AG09309 (cell line): ENCODE results near the gene CNTN1.

Source experiments
- DNase-seq: peaks from one replicate; pipeline ENCODE4 v3.0.0-alpha.2; 2010; ENCODE audit warnings: low read depth
- H3K4me3 ChIP-seq: 2 replicates; pipeline ENCODE4 v1.5.1; 2011; ENCODE audit warnings: mild to moderate bottlenecking, low read depth, low read length, moderate library complexity; ENCODE audit not compliant: control insufficient read depth
- CTCF ChIP-seq: IDR thresholded peaks from 2 replicates; pipeline ENCODE4 v1.5.1; 2011; ENCODE audit warnings: mild to moderate bottlenecking, low read depth, low read length, inconsistent platforms; ENCODE audit not compliant: insufficient read depth, control insufficient read depth; ENCODE audit errors: missing control alignments

The CNTN1 gene

GRCh38 chr12:40992158-40992557, 299.9 kb downstream of the CNTN1 start:
- H3K4me3 ChIP-seq: no peak overlapping the region
- no peak for DNase-seq
- TF ChIP-seq CTCF: no peak

GRCh38 chr12:40992674-40993073, 300.4 kb downstream of the CNTN1 start:
- no peak for DNase-seq
- H3K4me3 ChIP-seq: no peak overlapping the region
- no peak for TF ChIP-seq CTCF

- DNase-seq: no peak
- TF ChIP-seq CTCF: no peak
- H3K4me3 ChIP-seq: no peak overlapping the region
Measured at GRCh38 chr12:40993158-40993557, 300.9 kb downstream of the CNTN1 start.

- TF ChIP-seq CTCF: no peak
- no peak overlapping the region for H3K4me3 ChIP-seq
- no peak for DNase-seq
Measured at GRCh38 chr12:40996091-40996490, 303.9 kb downstream of the CNTN1 start.

GRCh38 chr12:40999210-40999609, 307.0 kb downstream of the CNTN1 start:
- DNase-seq: no peak
- no peak for TF ChIP-seq CTCF

GRCh38 chr12:41008472-41008871, 316.2 kb downstream of the CNTN1 start:
- no peak overlapping the region for H3K4me3 ChIP-seq
- no peak for DNase-seq
- no peak for TF ChIP-seq CTCF

More at GRCh38 chr12:40999210-40999609, 307.0 kb downstream of the CNTN1 start:
- H3K4me3 ChIP-seq: no peak overlapping the region

- no peak overlapping the region for H3K4me3 ChIP-seq
- no peak for TF ChIP-seq CTCF
- DNase-seq: no peak
Measured at GRCh38 chr12:41011939-41012338, 319.7 kb downstream of the CNTN1 start.
